ENCODE results near the gene LRGUK.
"Not testable (repeated sequence)": the region's sequence is repeated elsewhere in the genome, so short reads cannot be mapped to it uniquely, and the experiment has no call there.

Gene LRGUK

GRCh38 chr7:134255814-134256213 lies 128.7 kb downstream of the LRGUK start:
- DNase-seq: no peak

- no peak for DNase-seq
Observed at GRCh38 chr7:134262322-134262721, 135.2 kb downstream of the LRGUK start.

GRCh38 chr7:134276951-134277350 lies 149.8 kb downstream of the LRGUK start:
- no peak for DNase-seq

GRCh38 chr7:134278502-134279153 lies 151.5 kb downstream of the LRGUK start:
- DNase-seq: no peak

- no peak for DNase-seq
Observed at GRCh38 chr7:134279336-134279735, 152.2 kb downstream of the LRGUK start.

- no peak for DNase-seq
Observed at GRCh38 chr7:134279898-134280297, 152.8 kb downstream of the LRGUK start.

GRCh38 chr7:134280508-134280907 lies 153.4 kb downstream of the LRGUK start:
- no peak for DNase-seq

GRCh38 chr7:134284011-134284410 lies 156.9 kb downstream of the LRGUK start:
- no peak for DNase-seq

- no peak for DNase-seq
Observed at GRCh38 chr7:134284952-134285351, 157.8 kb downstream of the LRGUK start.

GRCh38 chr7:134287916-134288659 lies 160.9 kb downstream of the LRGUK start:
- DNase-seq: no peak

GRCh38 chr7:134289423-134289822 lies 162.3 kb downstream of the LRGUK start:
- DNase-seq: no peak

- no peak for DNase-seq
Observed at GRCh38 chr7:134289841-134290240, 162.7 kb downstream of the LRGUK start.

- DNase-seq: no peak
Observed at GRCh38 chr7:134290286-134290685, 163.1 kb downstream of the LRGUK start.

GRCh38 chr7:134293002-134293740 lies 166.0 kb downstream of the LRGUK start:
- no peak for DNase-seq

- not testable (repeated sequence) for DNase-seq
Observed at GRCh38 chr7:134295982-134296381, 168.8 kb downstream of the LRGUK start.

GRCh38 chr7:134297489-134297888 lies 170.3 kb downstream of the LRGUK start:
- no peak for DNase-seq

GRCh38 chr7:134298902-134299683 lies 172.0 kb downstream of the LRGUK start:
- DNase-seq: no peak

GRCh38 chr7:134300988-134301387 lies 173.8 kb downstream of the LRGUK start:
- DNase-seq: no peak

GRCh38 chr7:134301592-134301991 lies 174.5 kb downstream of the LRGUK start:
- DNase-seq: no peak

- DNase-seq: no peak
Observed at GRCh38 chr7:134302120-134302519, 175.0 kb downstream of the LRGUK start.

GRCh38 chr7:134307320-134307719 lies 180.2 kb downstream of the LRGUK start:
- no peak for DNase-seq

GRCh38 chr7:134308548-134308947 lies 181.4 kb downstream of the LRGUK start:
- no peak for DNase-seq

- no peak for DNase-seq
Observed at GRCh38 chr7:134311807-134312206, 184.7 kb downstream of the LRGUK start.

Measured in NCI-H1436 (cell line).